ENCODE data around the gene CACNA2D3.

The CACNA2D3 gene

DNA sequence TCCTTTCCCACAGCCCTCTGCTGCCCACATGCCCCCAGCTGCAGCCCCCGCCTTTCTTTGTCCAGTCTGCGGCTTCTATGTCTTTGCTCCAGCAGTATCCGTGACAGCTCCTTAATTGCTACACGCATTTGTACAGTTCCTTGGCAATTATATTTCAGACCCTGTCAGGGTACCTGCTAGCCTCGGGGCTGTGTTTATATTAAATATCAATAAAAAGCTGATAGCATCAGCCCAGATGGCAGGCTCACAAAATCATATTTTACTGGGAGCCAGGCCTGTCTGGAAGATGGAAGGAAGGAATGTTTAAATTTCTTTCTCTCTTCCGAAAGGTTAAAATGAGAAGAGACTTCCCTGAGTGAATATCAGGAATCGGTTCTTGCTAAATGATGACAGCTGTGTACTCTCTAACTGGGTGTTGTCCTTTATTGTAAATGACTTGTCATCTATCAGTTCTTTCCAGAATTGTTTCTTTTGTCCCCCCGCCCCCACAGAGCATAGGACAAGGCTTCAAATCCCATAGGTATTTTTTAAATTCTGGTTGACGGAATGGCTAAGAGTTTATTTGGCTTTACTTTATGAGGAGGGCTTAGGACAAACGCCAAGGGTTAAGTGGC lies 427.4 kb downstream of the CACNA2D3 start:
- Histone ChIP-seq H3K9me3 (ENCODE audit: control insufficient read depth, insufficient read depth, low read length) (no peaks in the 10 kb centered on the region), H3K27me3 (ENCODE audit: control insufficient read depth, insufficient read depth, low read length) (no peaks in the 10 kb centered on the region), H3K4me1 (ENCODE audit: control insufficient read depth, insufficient read depth, low read length) (no peaks in the 10 kb centered on the region), H3K9ac (ENCODE audit: low read depth, low read length) (no peak overlapping the region), H3K36me3 (ENCODE audit: control insufficient read depth, insufficient read depth, low read length) (no peaks in the 10 kb centered on the region), H3K27ac (ENCODE audit: low read depth, low read length) (no peak overlapping the region), H3K4me3 (ENCODE audit: low read depth, low read length) (no peak overlapping the region)

- H3K27me3 ChIP-seq (ENCODE audit: control insufficient read depth, insufficient read depth, low read length), result no peaks in the 10 kb centered on the region
- H3K4me3 ChIP-seq (ENCODE audit: low read depth, low read length), result no peak overlapping the region
- no peak overlapping the region for H3K9ac ChIP-seq (ENCODE audit: low read depth, low read length)
- H3K4me1 ChIP-seq (ENCODE audit: control insufficient read depth, insufficient read depth, low read length), result no peaks in the 10 kb centered on the region
- no peaks in the 10 kb centered on the region for H3K36me3 ChIP-seq (ENCODE audit: control insufficient read depth, insufficient read depth, low read length)
- H3K27ac ChIP-seq (ENCODE audit: low read depth, low read length), result no peak overlapping the region
- no peaks in the 10 kb centered on the region for H3K9me3 ChIP-seq (ENCODE audit: control insufficient read depth, insufficient read depth, low read length)
These were observed 428.0 kb downstream of the CACNA2D3 start for GRCh38 chr3:54550221-54550977.

DNA sequence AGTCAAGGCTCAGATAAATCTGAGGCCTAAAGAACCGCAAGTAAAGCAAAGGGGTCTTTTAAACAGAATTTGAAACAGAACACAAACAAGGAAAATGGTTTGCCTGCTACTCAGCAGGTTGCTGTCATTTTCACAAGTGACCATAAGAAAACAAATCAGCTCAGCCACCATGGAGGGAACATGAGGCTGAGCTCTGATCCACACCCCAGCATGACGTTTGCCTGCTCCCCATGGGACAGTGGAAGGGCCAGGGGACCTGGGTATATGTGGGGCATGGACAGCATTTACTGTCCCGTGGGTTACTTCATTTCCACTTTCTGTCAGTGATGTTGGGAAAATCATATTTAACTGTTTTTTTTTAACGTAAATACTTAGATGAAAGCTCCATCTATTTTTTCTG lies 434.3 kb downstream of the CACNA2D3 start:
- no peaks in the 10 kb centered on the region for H3K27me3 ChIP-seq (ENCODE audit: control insufficient read depth, insufficient read depth, low read length)

GRCh38 chr3:54557538-54558428 lies 435.4 kb downstream of the CACNA2D3 start:
- H3K4me1 ChIP-seq (ENCODE audit: control insufficient read depth, insufficient read depth, low read length), result no peaks in the 10 kb centered on the region
- H3K9ac ChIP-seq (ENCODE audit: low read depth, low read length), result no peak overlapping the region
- no peaks in the 10 kb centered on the region for H3K36me3 ChIP-seq (ENCODE audit: control insufficient read depth, insufficient read depth, low read length)
- H3K9me3 ChIP-seq (ENCODE audit: control insufficient read depth, insufficient read depth, low read length), result no peaks in the 10 kb centered on the region
- H3K27me3 ChIP-seq (ENCODE audit: control insufficient read depth, insufficient read depth, low read length), result no peaks in the 10 kb centered on the region
- H3K4me3 ChIP-seq (ENCODE audit: low read depth, low read length), result no peak overlapping the region
- no peak overlapping the region for H3K27ac ChIP-seq (ENCODE audit: low read depth, low read length)

More for the DNA sequence above, 434.3 kb downstream of the CACNA2D3 start:
- Histone ChIP-seq H3K4me1 (ENCODE audit: control insufficient read depth, insufficient read depth, low read length) (no peaks in the 10 kb centered on the region), H3K9ac (ENCODE audit: low read depth, low read length) (no peak overlapping the region), H3K9me3 (ENCODE audit: control insufficient read depth, insufficient read depth, low read length) (no peaks in the 10 kb centered on the region), H3K4me3 (ENCODE audit: low read depth, low read length) (no peak overlapping the region), H3K27ac (ENCODE audit: low read depth, low read length) (no peak overlapping the region), H3K36me3 (ENCODE audit: control insufficient read depth, insufficient read depth, low read length) (no peaks in the 10 kb centered on the region)

- H3K9ac ChIP-seq (ENCODE audit: low read depth, low read length), result no peak overlapping the region
- no peak overlapping the region for H3K4me3 ChIP-seq (ENCODE audit: low read depth, low read length)
- H3K27ac ChIP-seq (ENCODE audit: low read depth, low read length), result no peak overlapping the region
- H3K9me3 ChIP-seq (ENCODE audit: control insufficient read depth, insufficient read depth, low read length), result no peaks in the 10 kb centered on the region
- H3K4me1 ChIP-seq (ENCODE audit: control insufficient read depth, insufficient read depth, low read length), result no peaks in the 10 kb centered on the region
- H3K36me3 ChIP-seq (ENCODE audit: control insufficient read depth, insufficient read depth, low read length), result no peaks in the 10 kb centered on the region
- no peaks in the 10 kb centered on the region for H3K27me3 ChIP-seq (ENCODE audit: control insufficient read depth, insufficient read depth, low read length)
These were observed 441.3 kb downstream of the CACNA2D3 start for GRCh38 chr3:54563501-54564200.

- no peaks in the 10 kb centered on the region for H3K27me3 ChIP-seq (ENCODE audit: control insufficient read depth, insufficient read depth, low read length)
- no peak overlapping the region for H3K9ac ChIP-seq (ENCODE audit: low read depth, low read length)
- H3K4me1 ChIP-seq (ENCODE audit: control insufficient read depth, insufficient read depth, low read length), result no peaks in the 10 kb centered on the region
- no peak overlapping the region for H3K27ac ChIP-seq (ENCODE audit: low read depth, low read length)
- H3K9me3 ChIP-seq (ENCODE audit: control insufficient read depth, insufficient read depth, low read length), result no peaks in the 10 kb centered on the region
- H3K4me3 ChIP-seq (ENCODE audit: low read depth, low read length), result no peak overlapping the region
- H3K36me3 ChIP-seq (ENCODE audit: control insufficient read depth, insufficient read depth, low read length), result no peaks in the 10 kb centered on the region
These were observed 442.1 kb downstream of the CACNA2D3 start for GRCh38 chr3:54564374-54564925.

DNA sequence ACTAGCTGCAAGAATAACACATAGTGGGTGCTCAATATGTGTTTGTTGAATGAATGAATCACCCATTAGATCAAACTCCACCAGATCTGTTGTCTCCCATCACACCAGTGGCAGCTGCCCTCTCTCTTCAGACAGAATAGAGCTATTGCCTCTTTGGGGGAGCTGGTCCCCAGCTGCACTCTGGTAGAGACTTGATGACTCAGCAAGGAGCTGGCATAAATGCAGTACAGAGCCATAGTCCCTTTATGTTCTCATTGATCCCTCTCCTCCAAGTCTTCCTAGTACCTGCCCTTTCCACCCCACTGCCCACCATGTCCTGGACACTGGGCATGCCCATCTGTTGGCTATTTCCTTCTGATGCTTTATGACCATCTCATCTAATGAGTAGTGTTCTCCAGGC lies 443.6 kb downstream of the CACNA2D3 start:
- H3K9me3 ChIP-seq (ENCODE audit: control insufficient read depth, insufficient read depth, low read length), result no peaks in the 10 kb centered on the region
- H3K4me1 ChIP-seq (ENCODE audit: control insufficient read depth, insufficient read depth, low read length), result no peaks in the 10 kb centered on the region
- no peaks in the 10 kb centered on the region for H3K36me3 ChIP-seq (ENCODE audit: control insufficient read depth, insufficient read depth, low read length)
- no peak overlapping the region for H3K4me3 ChIP-seq (ENCODE audit: low read depth, low read length)
- no peak overlapping the region for H3K9ac ChIP-seq (ENCODE audit: low read depth, low read length)
- H3K27ac ChIP-seq (ENCODE audit: low read depth, low read length), result no peak overlapping the region
- no peaks in the 10 kb centered on the region for H3K27me3 ChIP-seq (ENCODE audit: control insufficient read depth, insufficient read depth, low read length)

GRCh38 chr3:54567949-54568348 lies 445.6 kb downstream of the CACNA2D3 start:
- Histone ChIP-seq H3K4me1 (ENCODE audit: control insufficient read depth, insufficient read depth, low read length) (no peaks in the 10 kb centered on the region), H3K9me3 (ENCODE audit: control insufficient read depth, insufficient read depth, low read length) (no peaks in the 10 kb centered on the region), H3K9ac (ENCODE audit: low read depth, low read length) (no peak overlapping the region), H3K4me3 (ENCODE audit: low read depth, low read length) (no peak overlapping the region), H3K27ac (ENCODE audit: low read depth, low read length) (no peak overlapping the region), H3K36me3 (ENCODE audit: control insufficient read depth, insufficient read depth, low read length) (no peaks in the 10 kb centered on the region), H3K27me3 (ENCODE audit: control insufficient read depth, insufficient read depth, low read length) (no peaks in the 10 kb centered on the region)

- no peak overlapping the region for H3K4me3 ChIP-seq (ENCODE audit: low read depth, low read length)
- H3K4me1 ChIP-seq (ENCODE audit: control insufficient read depth, insufficient read depth, low read length), result no peaks in the 10 kb centered on the region; the same call in 1 of the 2 replicates
- no peak overlapping the region for H3K9ac ChIP-seq (ENCODE audit: low read depth, low read length)
- H3K9me3 ChIP-seq (ENCODE audit: control insufficient read depth, insufficient read depth, low read length), result no peaks in the 10 kb centered on the region
- no peak overlapping the region for H3K27ac ChIP-seq (ENCODE audit: low read depth, low read length)
- H3K36me3 ChIP-seq (ENCODE audit: control insufficient read depth, insufficient read depth, low read length), result no peaks in the 10 kb centered on the region
- no peaks in the 10 kb centered on the region for H3K27me3 ChIP-seq (ENCODE audit: control insufficient read depth, insufficient read depth, low read length)
These were observed 447.7 kb downstream of the CACNA2D3 start for GRCh38 chr3:54570008-54570407.

- Histone ChIP-seq H3K27me3 (ENCODE audit: control insufficient read depth, insufficient read depth, low read length) (no peaks in the 10 kb centered on the region), H3K27ac (ENCODE audit: low read depth, low read length) (no peak overlapping the region)
These were observed 450.0 kb downstream of the CACNA2D3 start for GRCh38 chr3:54572197-54572895.

More at GRCh38 chr3:54572197-54572895, 450.0 kb downstream of the CACNA2D3 start:
- H3K4me1 ChIP-seq (ENCODE audit: control insufficient read depth, insufficient read depth, low read length), result no peaks in the 10 kb centered on the region; the same call in 1 of the 2 replicates
- no peak overlapping the region for H3K4me3 ChIP-seq (ENCODE audit: low read depth, low read length)
- no peaks in the 10 kb centered on the region for H3K9me3 ChIP-seq (ENCODE audit: control insufficient read depth, insufficient read depth, low read length)
- no peak overlapping the region for H3K9ac ChIP-seq (ENCODE audit: low read depth, low read length)
- no peaks in the 10 kb centered on the region for H3K36me3 ChIP-seq (ENCODE audit: control insufficient read depth, insufficient read depth, low read length)
